ENCODE measurements around the gene PANK1. TPM values are rescaled to one million over a fixed set of nuclear protein-coding genes. Genes with fewer than 3 reads are reported as not detected.

The PANK1 gene
- total RNA-seq, 1 experiment from 2014 or later, result 24.0 TPM

DNA sequence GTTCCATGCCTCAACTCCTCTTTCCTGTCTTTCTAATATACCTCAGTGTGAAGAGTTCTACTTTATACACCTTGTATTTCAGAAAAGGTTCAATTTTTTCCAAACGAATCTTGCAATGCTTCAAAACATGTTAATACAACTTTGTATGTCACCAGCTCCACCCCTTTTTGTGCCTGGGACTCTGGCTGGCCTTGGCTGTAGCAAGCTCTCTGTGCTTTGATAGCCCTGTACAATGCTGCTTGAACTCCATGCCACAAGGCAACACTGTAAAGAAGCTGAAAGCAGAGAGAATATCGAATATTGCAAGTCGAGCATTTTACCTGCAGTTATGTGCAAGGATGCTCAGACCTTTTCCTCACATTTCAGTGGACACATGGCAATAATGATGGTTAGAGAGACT lies 52.5 kb downstream of the PANK1 start:
- Histone ChIP-seq H3K4me1 (peaks cover 13% of the 10 kb centered on the region), H3K9me3 (no peaks in the 10 kb centered on the region), H3K36me3 (ENCODE audit: control insufficient read depth, insufficient read depth, low read length) (no peaks in the 10 kb centered on the region), H3K27me3 (replicated peaks; ENCODE audit: control insufficient read depth, insufficient read depth, low read length) (no peaks in the 10 kb centered on the region), H3K4me3 (ENCODE audit: low read depth, low read length) (no peak overlapping the region)
- Mint-ChIP-seq H3K36me3 (ENCODE audit: insufficient read depth, unreplicated experiment) (peaks cover 32% of the 10 kb centered on the region), H3K4me1 (ENCODE audit: low read depth, unreplicated experiment) (peaks cover 6% of the 10 kb centered on the region), H3K4me3 (ENCODE audit: unreplicated experiment) (no peak overlapping the region), H3K27ac (ENCODE audit: unreplicated experiment) (peak overlapping the region; percentile 27), H3K9me3 (ENCODE audit: unreplicated experiment) (no peaks in the 10 kb centered on the region), H3K27me3 (ENCODE audit: insufficient read depth, unreplicated experiment) (no peaks in the 10 kb centered on the region)
- intact Hi-C loops (cut with micrococcal nuclease; ENCODE audit: unreplicated experiment), result loop anchor here (5.0 kb wide), 1 partner anchor 40 kb away; no protein-coding TSS in a partner anchor
- ChIA-PET CTCF (no interaction called here), POLR2A (no interaction called here)
- DNase-seq, result no peak
- BruUV-seq (replicated peaks), result no TSS peak
- TF ChIP-seq, protein P1, sequence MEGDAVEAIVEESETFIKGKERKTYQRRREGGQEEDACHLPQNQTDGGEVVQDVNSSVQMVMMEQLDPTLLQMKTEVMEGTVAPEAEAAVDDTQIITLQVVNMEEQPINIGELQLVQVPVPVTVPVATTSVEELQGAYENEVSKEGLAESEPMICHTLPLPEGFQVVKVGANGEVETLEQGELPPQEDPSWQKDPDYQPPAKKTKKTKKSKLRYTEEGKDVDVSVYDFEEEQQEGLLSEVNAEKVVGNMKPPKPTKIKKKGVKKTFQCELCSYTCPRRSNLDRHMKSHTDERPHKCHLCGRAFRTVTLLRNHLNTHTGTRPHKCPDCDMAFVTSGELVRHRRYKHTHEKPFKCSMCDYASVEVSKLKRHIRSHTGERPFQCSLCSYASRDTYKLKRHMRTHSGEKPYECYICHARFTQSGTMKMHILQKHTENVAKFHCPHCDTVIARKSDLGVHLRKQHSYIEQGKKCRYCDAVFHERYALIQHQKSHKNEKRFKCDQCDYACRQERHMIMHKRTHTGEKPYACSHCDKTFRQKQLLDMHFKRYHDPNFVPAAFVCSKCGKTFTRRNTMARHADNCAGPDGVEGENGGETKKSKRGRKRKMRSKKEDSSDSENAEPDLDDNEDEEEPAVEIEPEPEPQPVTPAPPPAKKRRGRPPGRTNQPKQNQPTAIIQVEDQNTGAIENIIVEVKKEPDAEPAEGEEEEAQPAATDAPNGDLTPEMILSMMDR (IDR thresholded peaks at IDR 0.05; ENCODE audit: insufficient read depth in 1 of 2, low read depth in 1 of 2, low read length in 1 of 2, severe bottlenecking in 1 of 2, unreplicated experiment in 1 of 2), result no peak

DNA sequence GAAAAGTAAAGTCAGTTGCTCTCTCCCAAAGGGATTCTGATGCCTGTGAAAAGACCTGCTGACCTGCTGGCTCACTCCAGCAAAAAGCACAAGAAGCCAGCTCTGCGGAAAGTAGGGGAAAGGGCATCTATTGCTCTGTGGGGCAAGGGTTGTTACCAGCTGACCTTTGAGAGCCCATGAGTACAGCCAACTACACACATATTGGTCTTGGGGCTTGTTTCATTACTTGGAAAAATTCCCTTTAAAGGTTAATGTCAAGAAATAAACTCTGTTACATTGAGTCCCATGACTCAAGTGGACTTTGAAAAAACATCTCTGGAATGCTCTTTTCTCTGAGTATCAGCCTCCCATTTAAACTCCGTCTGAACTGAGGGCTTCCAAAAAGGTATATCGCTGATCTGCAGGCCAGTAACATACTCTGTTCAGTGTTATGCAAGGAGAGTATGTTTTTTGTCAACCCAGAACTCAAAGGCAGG lies 53.2 kb downstream of the PANK1 start:
- Mint-ChIP-seq H3K27me3 (ENCODE audit: insufficient read depth, unreplicated experiment) (no peaks in the 10 kb centered on the region), H3K36me3 (ENCODE audit: insufficient read depth, unreplicated experiment) (peaks cover 32% of the 10 kb centered on the region), H3K9me3 (ENCODE audit: unreplicated experiment) (no peaks in the 10 kb centered on the region), H3K4me3 (ENCODE audit: unreplicated experiment) (no peak overlapping the region), H3K4me1 (ENCODE audit: low read depth, unreplicated experiment) (peaks cover 6% of the 10 kb centered on the region), H3K27ac (ENCODE audit: unreplicated experiment) (peak overlapping the region; percentile 27)
- no peaks in the 10 kb centered on the region for H3K27me3 ChIP-seq (replicated peaks; ENCODE audit: control insufficient read depth, insufficient read depth, low read length)
- BruUV-seq (replicated peaks), result no TSS peak
- CTCF ChIA-PET, result no interaction called here
- peak; percentile 12 to 56 for DNase-seq
- no peak overlapping the region for H3K4me3 ChIP-seq (ENCODE audit: low read depth, low read length)
- no peaks in the 10 kb centered on the region for H3K9me3 ChIP-seq
- H3K4me1 ChIP-seq, result peaks cover 13% of the 10 kb centered on the region
- TF ChIP-seq, protein P1 (IDR thresholded peaks at IDR 0.05; ENCODE audit: insufficient read depth in 1 of 2, low read depth in 1 of 2, low read length in 1 of 2, severe bottlenecking in 1 of 2, unreplicated experiment in 1 of 2), result no peak
- no peaks in the 10 kb centered on the region for H3K36me3 ChIP-seq (ENCODE audit: control insufficient read depth, insufficient read depth, low read length)
- POLR2A ChIA-PET, result no interaction called here
- intact Hi-C loops (cut with micrococcal nuclease; ENCODE audit: unreplicated experiment), result loop anchor here (5.0 kb wide), 1 partner anchor 40 kb away; no protein-coding TSS in a partner anchor

DNA sequence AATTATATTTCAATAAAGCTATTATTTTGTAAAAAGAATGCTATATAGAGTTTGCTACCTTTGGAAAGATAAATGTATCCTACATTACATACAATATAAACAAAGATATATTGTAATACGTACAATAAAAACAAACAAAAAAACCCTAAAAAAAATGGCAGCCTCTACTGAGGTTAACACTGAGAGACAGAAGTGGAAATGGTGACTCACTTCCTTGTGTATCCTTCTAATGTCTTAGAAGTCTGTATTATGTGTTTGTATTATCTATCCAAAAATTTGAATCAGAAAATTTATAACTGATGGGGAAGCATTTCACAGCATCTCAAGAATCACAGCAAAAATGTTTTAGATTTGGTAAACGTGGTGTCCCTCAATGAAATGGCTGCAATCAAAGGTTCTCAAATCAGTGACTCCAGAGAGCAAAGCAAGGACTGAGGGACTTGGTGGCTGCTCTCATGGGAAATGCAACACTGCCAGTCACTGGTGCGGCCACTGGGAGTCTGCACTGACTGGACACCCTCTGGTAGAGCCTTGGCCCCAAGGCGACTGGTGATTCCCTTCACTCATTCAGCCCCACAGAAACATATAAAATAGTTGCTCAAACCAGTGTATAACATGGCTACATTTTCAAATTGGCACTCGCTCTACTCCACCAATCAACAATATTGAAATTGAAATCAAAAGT lies 53.8 kb downstream of the PANK1 start:
- DNase-seq, result peak; percentile 9 to 40
- H3K9me3 ChIP-seq, result no peaks in the 10 kb centered on the region
- no peaks in the 10 kb centered on the region for H3K27me3 Mint-ChIP-seq (ENCODE audit: insufficient read depth, unreplicated experiment)
- no peaks in the 10 kb centered on the region for H3K27me3 ChIP-seq (replicated peaks; ENCODE audit: control insufficient read depth, insufficient read depth, low read length)
- no peak overlapping the region for H3K4me3 Mint-ChIP-seq (ENCODE audit: unreplicated experiment)
- H3K27ac Mint-ChIP-seq (ENCODE audit: unreplicated experiment), result peak overlapping the region; percentile 27
- peaks cover 13% of the 10 kb centered on the region for H3K4me1 ChIP-seq
- no peak overlapping the region for H3K4me3 ChIP-seq (ENCODE audit: low read depth, low read length)
- TF ChIP-seq, protein P1 (IDR thresholded peaks at IDR 0.05; ENCODE audit: insufficient read depth in 1 of 2, low read depth in 1 of 2, low read length in 1 of 2, severe bottlenecking in 1 of 2, unreplicated experiment in 1 of 2), result no peak
- POLR2A ChIA-PET, result no interaction called here
- CTCF ChIA-PET, result no interaction called here
- no peaks in the 10 kb centered on the region for H3K36me3 ChIP-seq (ENCODE audit: control insufficient read depth, insufficient read depth, low read length)
- BruUV-seq (replicated peaks), result no TSS peak
- H3K9me3 Mint-ChIP-seq (ENCODE audit: unreplicated experiment), result no peaks in the 10 kb centered on the region
- H3K4me1 Mint-ChIP-seq (ENCODE audit: low read depth, unreplicated experiment), result peaks cover 6% of the 10 kb centered on the region
- intact Hi-C loops (cut with micrococcal nuclease; ENCODE audit: unreplicated experiment), result loop anchor here (5.0 kb wide), 1 partner anchor 41 kb away; no protein-coding TSS in a partner anchor
- peaks cover 30% of the 10 kb centered on the region for H3K36me3 Mint-ChIP-seq (ENCODE audit: insufficient read depth, unreplicated experiment)

Data from Caco-2 (cell line).